HEK293T (cell line): ENCODE results near the gene FSIP1.

Source experiments
- BHLHE40 ChIP-seq: fragments of 450-650 bp; IDR thresholded peaks from 2 replicates; pipeline ENCODE4 v1.6.1; 2016; ENCODE audit warnings: mild to moderate bottlenecking, moderate library complexity, borderline replicate concordance
- CTBP1 ChIP-seq: fragments of 450-650 bp; IDR thresholded peaks from 2 replicates; pipeline ENCODE4 v1.6.1; 2016; ENCODE audit warnings: borderline replicate concordance
- FOXA1 ChIP-seq: fragments of 450-650 bp; IDR thresholded peaks from 2 replicates; pipeline ENCODE4 v1.6.1; 2016; ENCODE audit warnings: mild to moderate bottlenecking
- SUZ12 ChIP-seq: fragments of 450-650 bp; IDR thresholded peaks from 2 replicates; pipeline ENCODE4 v1.6.1; 2016; ENCODE audit warnings: mild to moderate bottlenecking

GRCh38 chr15:39597336-39597735, 185.3 kb downstream of the FSIP1 start:
- TF ChIP-seq SUZ12 (no peak), FOXA1 (no peak), CTBP1 (no peak), BHLHE40 (no peak)
